ENCODE results near the gene BTN3A1.
"Not testable (repeated sequence)": the region's sequence is repeated elsewhere in the genome, so short reads cannot be mapped to it uniquely, and the experiment has no call there.

Gene BTN3A1

DNA sequence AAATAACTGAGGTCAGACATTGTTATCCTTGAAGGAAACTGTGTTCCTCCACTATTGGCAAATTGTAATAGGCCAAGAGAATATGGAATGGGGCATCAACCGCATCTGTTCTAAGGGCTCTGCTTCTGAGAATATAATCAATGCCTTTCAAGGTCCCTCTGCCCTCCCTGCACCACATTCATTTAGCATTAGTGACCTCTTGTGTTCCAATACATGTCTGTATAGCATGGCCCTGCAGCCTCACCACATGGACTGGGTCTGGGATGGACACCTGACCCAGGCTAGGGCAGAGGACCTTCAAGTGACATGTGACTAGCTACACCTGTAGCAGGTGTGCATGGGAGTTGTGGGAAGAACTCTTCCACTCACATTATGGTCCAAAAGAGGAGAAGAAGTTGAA lies 14.2 kb downstream of the BTN3A1 start:
- no peak for DNase-seq

DNA sequence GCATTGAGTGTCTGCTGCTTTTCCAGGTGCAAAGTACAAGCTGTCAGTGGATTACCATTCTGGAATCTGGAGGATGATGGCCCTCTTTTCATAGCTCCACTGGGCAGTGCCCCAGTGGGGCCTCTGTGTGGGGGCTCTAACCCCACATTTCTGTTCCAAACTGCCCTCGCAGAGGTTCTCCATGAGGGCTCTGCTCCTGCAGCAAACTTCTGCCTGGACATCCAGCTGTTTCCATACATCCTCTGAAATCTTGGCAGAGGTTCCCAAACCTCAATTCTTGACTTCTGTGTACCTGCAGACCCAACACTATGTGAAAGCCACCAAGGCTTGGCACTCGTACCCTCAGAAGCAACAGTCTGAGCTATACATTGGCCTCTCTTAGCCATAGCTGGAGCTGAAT lies 16.0 kb downstream of the BTN3A1 start:
- not testable (repeated sequence) for DNase-seq

DNA sequence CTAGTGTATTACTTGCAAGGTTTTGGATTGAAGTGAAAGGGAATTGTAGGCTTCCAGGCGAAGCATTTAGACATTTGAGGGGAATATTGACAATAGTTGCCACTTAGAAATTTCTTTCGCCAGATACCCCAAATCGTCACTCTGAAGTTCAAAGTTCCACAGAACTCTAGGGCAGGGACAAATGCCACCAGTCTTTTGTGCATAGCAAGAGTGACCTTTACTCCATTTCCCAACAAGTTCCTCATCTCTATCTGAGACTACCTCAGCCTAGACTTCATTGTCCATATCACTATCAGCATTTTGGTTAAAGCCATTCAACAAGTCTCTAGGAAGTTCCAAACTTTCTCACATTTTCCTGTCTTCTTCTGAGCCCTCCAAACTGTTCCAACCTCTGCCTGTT lies 16.7 kb downstream of the BTN3A1 start:
- not testable (repeated sequence) for DNase-seq

DNA sequence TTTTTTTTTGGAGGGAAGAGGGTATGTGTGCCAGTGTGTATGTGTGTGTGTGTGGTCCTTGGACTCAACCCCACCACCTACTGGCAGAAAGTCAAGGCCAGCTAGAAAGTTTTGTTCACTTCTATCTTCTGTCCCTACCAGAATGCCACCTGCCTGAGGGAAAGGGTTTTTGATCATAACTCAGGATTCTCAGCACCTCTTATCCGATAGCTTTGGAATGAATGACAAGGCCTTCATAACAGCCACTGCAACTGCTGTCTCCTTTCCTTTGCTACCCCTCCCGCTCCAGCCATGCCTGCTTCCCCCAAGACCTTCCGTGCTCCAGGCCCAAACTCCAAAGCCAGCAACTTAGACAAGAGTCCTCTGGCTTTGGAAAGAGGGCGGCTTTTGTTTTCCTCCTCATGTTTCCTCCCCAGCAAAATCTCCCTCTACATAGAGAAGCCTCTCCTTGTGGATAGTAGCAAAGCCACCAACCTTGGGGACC lies 18.7 kb downstream of the BTN3A1 start:
- no peak for DNase-seq

DNA sequence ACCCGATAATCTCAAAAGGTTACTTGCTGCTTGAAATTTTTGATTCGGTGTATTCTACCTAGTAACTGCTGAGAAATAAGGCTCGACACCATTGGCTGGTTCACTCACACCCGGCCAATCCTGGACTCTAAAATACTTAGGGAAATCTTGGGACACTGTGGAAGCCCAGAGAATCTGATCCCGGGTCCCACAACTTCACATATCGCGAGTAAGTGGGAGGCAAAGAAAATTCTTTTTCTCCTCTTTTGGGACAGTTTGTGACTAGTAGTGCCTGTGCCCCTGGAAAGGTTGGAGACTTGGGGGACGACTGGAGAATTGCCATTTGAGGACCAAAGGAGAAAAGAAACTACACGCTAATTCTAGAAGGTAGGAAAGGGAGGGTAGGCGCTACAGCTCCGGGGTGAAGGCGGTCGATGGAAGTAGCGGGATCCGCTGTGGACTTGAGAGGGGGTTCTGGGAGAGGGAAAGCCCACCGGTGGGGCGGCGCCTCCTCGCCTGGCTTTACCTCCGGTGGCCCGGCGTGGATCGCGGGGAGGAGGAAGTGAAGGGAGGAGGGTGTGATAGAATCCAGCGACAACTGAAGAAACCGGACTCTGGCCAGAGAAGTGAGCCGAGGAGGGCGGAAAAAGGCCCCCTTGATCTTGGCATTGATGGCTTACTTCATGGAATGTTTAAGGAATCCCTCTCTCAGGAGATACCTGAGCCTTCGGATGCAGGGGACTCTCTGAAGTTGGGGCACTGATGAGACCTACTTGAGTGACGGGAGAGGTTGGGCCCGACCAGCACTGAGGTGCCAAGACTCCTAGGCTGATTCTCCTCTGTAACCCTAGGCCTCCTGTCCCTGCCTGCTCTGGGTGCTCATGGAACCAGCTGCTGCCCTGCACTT lies 19.4 kb downstream of the BTN3A1 start:
- peak; percentile 19 for DNase-seq

DNA sequence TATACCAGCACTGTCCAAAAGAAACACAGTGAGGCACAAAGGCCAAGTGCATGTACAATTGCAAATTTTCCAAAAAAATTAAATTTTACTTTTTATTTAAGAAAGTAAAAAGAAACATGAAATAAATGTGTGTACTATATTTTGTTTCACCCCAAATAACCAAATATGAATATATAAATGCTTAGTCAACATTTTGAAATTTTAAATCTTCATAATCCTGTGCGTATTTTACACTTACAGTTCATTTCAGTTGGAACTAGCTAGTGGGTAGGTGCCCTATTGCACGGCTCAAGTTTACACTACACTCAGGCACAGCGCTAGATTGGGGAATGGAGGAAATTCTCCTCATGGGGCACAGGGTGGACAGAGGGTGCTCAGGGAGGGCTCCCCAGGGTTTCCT lies 20.3 kb downstream of the BTN3A1 start:
- DNase-seq: no peak

DNA sequence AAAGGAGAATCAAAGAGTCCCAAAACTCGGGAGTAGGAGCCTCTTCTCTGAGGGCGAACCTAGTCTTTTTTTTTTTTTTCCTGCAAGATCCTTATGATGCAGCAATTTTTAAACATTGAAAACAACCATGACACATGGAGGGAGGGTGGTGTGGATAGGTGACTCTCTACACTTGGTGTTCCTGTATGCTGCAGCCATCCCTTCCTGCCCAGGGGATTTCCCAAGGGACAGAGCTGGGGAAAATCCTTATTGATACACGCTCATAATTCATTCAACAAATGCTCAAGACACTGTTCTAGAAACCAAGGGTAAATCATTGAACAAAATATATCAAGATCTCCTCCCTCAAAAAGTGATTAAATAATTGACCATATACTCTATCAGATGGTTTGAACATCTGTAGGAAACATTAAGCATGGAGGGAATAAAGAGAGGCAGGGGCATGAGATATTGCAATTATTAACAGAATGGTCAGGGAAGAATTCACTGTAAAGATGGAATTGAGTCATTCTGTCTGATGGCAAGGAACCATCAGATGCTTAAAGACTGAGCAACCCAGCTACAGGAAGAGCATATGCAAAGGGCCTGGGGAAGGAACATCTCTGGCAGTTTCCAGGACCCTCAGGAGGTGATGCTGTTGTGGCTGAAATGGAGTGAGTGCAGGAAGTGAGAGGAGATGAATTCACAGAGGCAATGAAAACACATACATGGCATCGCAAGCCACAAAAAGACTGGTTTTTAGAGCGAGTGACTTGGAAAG lies 24.8 kb downstream of the BTN3A1 start:
- no peak for DNase-seq

DNA sequence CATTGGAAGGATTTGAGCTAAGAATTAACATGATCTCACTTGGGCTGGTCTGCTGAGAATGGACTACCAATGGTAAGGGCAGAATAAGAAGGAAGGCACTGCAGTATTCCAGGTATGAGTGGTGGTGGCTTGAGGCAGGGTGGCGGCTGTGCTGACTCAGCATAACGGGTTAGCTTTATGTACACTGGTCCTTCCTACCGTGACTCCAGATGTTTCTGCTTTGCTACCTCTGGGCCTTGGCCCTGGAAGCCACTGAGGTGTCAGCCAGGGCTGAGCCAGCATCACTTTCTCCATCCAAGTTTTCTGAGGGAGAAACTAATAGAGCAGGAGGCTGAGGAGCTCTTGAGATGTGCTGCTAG lies 25.4 kb downstream of the BTN3A1 start:
- no peak for DNase-seq

DNA sequence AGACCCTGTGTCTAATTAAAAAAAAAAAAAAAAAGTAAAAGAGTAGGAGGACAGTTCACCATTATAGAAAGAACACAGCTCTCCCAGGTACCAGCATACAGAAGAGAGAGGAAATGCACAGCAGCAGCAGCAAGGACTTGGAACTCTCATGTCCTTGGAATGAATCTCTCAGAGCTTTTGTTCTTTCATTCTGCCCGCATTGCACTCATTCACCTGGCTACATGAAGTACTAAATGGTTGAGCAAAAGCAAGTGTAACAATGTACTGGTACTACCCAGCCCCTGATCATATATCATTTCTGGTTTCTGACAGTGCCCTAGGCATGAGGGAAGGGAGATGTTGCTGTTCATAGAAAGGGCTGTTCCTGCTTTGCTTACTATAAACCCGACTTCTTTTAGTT lies 26.1 kb downstream of the BTN3A1 start:
- DNase-seq: no peak

DNA sequence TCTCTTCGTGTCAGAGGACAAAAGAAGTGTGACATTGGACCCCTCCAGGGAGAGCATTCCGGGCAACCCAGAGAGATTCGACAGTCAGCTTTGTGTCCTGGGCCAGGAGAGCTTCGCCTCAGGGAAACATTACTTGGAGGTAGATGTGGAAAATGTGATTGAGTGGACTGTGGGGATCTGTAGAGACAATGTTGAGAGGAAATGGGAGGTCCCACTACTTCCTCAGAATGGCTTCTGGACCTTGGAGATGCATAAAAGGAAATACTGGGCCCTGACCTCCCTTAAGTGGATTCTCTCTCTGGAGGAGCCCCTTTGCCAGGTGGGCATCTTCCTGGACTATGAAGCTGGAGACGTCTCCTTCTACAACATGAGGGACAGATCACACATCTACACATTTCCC lies 28.7 kb downstream of the BTN3A1 start:
- DNase-seq: no peak

DNA sequence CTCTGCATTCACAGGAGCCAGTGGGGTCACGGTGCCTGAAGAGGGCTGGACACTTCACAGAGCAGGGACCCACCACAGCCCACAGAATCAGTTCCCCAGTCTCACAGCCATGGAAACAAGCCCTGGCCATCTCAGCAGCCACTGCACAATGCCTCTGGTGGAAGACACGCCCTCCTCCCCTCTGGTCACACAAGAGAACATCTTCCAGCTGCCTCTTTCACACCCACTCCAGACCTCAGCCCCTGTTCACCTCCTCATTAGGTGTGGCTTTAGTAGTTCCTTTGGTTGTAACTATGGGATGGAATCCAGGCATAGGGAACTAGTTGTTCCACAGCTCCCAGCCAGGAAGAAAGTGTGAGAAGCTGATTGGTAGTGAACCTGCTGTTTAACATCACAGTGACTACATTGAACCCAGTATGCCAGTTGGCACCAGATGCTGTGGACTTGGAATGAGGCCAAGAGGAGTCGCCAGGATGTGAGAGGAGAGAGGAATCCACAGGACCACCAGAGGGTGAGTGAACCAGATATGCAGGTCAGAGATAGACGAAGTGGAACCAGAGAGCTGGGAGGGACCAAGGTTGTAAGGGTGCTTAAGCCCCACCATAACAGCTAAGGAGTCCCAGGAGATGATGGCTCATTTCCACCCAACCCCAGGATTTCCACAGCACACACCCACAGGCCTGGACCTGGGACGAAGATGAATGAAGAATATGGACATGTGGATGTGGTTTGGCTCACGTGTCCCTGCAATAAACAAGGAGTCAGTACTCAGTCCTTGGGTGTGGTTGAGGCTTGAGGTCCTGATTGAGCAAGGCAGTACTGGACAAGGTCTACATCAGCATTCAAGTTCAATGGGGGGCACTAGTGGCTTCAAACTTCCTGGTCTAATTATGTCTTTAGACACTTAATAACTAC lies 29.4 kb downstream of the BTN3A1 start:
- DNase-seq: no peak

DNA sequence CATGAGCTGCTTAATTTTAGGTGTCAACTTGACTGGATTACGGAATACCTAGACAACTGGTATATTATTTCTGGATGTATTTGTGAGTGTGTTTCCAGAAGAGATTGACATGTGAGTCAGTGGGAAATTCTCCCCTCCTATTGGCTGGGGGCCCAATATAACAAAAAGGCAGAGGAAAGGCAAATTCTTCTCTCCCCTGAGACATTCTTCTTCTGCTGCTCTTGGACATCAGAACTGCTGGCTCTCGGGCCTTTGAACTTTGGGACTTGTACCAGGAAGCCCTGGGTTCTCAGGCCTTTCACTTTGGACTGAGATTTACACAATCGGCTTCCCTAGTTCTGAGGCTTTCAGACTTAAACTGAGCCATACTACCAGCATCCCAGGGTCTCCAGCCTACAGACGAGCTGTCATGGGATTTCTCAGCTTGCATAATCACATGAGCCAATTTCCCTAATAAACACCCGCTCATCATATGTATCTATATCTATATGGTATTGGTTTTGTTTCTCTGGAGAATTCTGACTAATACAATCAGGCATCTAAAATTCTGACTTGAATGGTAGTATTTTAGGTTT lies 30.6 kb downstream of the BTN3A1 start:
- DNase-seq: no peak

DNA sequence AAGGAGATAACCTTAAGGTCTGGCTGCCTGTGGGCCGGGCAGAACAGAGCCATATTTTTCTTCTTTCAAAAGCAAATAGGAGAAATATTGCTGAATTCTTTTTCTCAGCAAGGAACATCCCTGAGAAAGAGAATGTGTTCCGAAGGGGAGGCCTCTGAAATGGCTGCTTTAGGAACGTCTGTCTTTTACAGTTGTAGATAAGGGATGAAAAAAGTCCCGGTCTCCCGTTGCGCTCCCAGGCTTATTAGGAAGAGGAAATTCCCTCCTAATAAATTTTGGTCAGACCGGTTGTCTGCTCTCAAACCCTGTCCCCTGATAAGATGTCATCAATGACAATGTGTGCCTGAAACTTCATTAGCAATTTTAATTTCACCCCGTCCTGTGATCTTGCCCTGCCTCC lies 31.6 kb downstream of the BTN3A1 start:
- DNase-seq: not testable (repeated sequence)

DNA sequence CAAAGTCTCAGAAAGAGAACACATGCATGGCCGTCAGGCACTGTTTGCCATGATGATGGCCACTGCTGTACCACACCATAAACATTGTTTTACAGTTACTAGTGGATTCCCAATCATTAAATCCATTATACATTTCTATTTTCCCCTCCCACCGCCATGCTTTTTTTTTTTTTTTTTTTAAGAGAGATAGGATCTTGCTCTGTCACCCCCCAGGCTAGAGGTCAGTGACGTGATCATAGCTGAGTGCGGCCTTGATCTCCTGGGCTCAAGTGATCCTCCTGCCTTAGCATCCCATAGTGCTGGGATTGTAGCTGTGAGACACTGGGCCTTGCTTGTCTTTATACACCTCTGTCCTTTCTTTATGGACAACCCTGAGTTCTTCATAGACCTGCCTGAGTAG lies 33.9 kb downstream of the BTN3A1 start:
- DNase-seq: no peak

DNA sequence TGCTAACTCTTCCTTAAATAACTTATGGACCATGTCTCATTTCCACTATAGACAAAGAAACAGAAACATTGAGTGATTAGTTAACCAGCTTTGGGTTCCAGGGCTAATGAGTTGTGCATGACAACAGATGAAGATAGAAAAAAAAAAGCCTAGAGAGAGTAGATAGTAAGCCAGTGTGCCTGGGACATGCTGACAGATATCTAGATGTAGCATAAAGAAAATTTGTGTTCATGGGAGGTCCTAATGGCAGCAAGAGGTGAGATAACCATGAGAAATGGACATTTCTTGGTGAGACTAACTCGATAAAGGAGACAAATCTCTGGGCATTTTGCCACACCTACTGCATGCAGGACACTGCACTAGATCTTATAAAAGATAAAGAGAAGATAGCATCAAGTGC lies 35.5 kb downstream of the BTN3A1 start:
- no peak for DNase-seq

DNA sequence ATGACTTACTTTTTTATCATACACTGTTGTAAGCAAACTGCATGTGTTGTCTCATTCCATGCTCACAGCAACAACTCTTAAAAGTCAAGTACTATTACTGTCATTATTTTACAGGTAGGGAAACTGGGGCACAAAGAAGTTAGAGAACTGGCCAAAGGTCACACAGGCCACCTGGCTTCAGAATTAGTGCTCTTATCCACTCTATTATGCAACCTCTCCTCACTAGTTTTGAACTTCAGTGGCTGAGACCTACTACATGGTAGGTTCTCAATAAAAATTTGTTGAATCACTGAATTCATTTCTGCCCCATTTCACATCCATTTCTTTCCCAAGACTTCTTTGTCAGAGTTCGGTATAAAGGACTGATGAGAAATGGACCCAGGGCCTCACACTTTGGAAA lies 35.9 kb downstream of the BTN3A1 start:
- no peak for DNase-seq

DNA sequence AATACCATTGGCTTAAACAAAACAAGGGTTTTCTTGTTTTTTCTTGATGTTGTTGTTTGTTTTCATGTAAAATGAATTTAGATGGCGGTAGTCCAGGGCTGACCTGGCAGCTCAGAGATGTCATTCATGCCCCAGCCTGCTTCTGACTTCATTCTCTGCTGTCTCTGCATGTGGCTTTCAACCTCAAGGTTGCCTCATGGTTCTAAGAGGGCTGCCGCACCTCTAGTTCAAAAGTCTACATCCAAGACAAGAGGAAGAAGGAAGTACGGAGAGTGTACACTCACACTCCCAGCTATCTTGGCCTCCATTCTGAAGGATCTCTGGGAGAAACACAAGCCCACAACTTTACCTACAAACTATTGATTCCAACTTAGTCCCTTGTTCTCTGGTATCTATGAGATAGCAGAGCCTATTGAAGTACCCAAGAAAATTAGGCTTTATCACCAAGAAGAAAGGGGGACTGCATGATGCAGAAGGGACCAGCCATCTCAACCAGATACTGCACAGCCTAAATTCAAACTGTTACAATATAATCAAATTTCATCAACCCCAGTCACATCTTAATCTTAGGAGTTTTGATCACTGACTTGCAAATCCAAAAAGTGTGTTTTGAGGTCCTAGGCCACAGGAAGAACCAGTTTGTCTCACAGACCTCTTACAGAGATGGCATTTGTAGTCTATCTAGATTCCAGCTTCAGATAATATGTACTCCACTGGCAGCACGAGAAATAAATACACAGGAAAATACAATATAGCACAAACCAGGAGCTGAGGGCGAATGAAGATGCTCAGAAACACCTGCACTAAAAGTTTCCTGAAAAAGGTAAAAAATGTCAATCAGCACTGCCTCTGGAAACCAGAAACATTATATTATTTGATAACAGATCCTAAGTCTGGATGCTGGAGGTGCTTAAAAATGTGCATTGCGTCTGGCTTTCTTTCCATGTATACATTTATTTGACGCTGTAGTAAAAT lies 37.4 kb downstream of the BTN3A1 start:
- DNase-seq: no peak

DNA sequence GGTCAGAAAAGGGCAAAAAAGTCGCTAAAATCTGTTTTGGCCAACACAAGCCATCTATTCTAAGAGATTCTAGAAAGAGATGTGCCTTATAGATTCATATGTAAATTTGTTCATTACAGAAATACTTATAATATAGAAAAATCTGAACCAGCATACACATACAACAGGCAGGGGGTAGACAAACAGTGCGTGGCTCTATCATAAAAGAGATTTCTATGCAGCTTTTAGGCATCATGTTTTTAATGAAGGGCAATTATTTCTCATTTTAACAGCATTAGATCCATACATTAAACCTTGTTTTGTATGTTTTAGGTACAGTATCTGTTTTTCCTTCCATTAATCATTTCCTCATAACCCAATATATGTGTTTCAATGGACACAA lies 38.9 kb downstream of the BTN3A1 start:
- no peak for DNase-seq

DNA sequence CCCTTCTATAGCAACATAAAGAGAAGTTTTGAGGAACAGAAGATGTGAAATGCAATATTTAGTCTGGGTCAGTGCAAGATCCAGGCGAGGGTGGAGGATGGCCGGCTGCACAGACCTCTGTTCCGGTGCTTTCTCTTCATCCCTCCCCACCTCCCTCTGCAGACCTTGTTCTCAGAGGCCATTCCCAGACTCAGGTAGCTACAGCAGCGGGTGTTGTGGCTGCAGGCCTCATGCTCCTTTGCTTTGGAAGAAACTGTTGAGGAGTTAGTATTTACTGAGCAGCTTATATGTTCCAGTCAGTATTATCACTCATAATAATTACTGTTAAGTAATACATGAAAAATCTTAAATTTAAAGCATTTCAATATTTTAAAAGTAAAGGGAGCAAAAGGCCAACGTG lies 39.9 kb downstream of the BTN3A1 start:
- DNase-seq: no peak

DNA sequence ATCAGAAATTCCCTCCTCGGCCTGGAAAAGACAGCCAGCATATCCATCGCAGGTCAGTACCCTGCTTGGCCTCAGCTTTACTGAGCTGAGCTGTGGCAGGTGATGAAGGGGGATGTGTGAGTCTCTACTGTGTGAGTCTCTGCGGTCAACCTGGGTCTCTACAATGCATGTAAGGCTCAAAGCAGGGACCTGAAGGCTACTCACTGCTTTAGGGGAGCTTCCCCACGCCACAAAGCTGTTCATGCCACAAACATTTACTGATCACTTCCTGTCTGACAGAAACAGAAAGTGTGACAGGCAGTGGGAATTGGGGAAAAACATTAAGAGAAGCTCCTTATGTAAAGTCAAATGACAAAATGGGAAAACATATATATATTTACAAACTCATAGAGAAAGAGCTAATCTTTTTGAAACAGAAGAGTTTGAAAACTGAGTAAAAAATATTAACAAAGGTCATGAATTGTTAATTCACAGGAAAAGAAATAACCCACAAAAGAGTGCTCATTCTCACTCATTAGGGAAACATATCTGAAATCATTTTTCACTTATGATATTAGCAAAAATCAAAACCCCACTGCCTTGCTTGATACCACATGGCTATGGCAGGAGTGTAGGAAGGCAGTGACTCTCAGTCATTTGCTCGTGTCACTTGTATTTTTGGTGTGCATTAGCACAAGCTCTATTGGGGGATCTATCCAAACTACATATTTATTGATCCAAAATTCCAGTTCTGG lies 44.0 kb downstream of the BTN3A1 start:
- peak; percentile 6 for DNase-seq

DNA sequence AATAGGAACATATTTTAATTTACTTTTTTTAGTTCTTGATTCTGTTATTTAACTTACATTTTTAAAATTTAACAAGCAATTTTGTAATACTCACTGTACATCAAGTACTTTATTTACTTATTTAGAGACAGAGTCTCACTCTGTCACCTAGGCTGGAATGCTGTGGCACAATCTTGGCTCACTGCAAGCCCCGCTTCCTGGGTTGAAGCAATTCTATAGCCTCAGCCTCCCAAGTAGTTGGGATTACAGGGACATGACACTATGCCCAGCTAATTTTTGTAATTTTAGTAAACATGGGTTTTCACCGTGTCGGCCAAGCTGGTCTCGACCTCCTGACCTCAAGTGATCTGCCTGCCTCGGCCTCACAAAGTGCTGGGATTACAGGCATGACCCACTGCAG lies 45.2 kb downstream of the BTN3A1 start:
- DNase-seq: no peak
